ENCODE results near the gene IL17REL. TPM values are rescaled to one million over a fixed set of nuclear protein-coding genes. Genes with fewer than 3 reads are reported as not detected.

IL17REL gene
- total and polyA plus RNA-seq, 2 of the 13 experiments (the other 11 are each of a cell fraction or from before 2014, with no cell fraction given): not detected

DNA sequence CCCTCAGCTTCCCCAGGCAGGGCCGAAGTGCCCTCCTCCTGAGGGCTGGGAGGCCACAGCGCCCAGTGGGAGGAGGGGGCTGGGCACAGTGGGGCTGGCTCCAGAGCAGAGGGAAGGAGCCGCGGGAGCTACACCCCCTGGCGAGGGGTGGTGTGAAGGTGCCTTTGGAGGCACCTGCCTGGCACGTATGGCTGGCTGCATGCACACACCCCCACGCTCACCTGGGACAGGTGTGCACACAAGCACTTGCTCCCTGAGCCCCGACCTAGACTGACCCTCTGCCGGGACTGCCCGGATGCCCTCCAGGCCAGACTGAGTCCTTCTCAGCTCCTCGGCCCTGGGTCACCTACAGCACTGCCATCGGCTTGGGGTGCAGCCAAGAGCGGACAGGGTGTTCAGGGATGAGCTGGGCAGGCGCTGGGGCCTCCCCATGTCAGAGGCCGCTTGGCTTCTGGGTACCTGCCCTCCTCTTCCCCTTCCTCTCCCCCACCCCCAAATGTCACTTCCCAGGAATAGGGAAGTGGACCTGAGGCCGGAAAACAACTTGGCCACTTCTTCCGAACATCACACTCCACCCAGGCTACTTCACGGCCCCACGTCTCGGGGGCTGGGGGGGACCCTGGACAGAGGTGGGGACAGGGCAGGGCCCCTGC lies 59.4 kb downstream of the IL17REL start (continued):
- TF ChIP-seq ELF1 (CRISPR knock-in tag; IDR thresholded peaks at IDR 0.05) (no peak; the same call in 1 of the 2 replicates), HNRNPL (IDR thresholded peaks at IDR 0.05; ENCODE audit: low read depth, low read length) (peak; percentile 76), KLF11 (CRISPR knock-in tag; IDR thresholded peaks at IDR 0.05) (no peak), HNRNPK (IDR thresholded peaks at IDR 0.05; ENCODE audit: low read depth, low read length, poor library complexity, severe bottlenecking) (no peak), KDM5A (IDR thresholded peaks at IDR 0.05; ENCODE audit: borderline replicate concordance, low read length) (no peak), ZFY (CRISPR knock-in tag; IDR thresholded peaks at IDR 0.05) (no peak), FOXK2 (IDR thresholded peaks at IDR 0.05) (no peak), TARDBP (CRISPR knock-in tag; IDR thresholded peaks at IDR 0.05) (peak; percentile 29; the same call in 1 of the 2 replicates), SNRNP70 (IDR thresholded peaks at IDR 0.05; ENCODE audit: low read depth, low read length) (no peak), ZNF563 (CRISPR knock-in tag; IDR thresholded peaks at IDR 0.05) (peak; percentile 39; the same call in 1 of the 2 replicates), ZBTB44 (CRISPR knock-in tag; IDR thresholded peaks at IDR 0.05) (no peak), NFE2 (CRISPR knock-in tag; IDR thresholded peaks at IDR 0.05) (no peak), MIER2 (CRISPR knock-in tag; IDR thresholded peaks at IDR 0.05) (no peak), ZNF263 (CRISPR knock-in tag; IDR thresholded peaks at IDR 0.05) (no peak), BCL6 (CRISPR knock-in tag; IDR thresholded peaks at IDR 0.05) (no peak), RORA (CRISPR knock-in tag; IDR thresholded peaks at IDR 0.05) (no peak), DDIT3 (CRISPR knock-in tag; IDR thresholded peaks at IDR 0.05) (no peak), ZNF616 (CRISPR knock-in tag; IDR thresholded peaks at IDR 0.05; ENCODE audit: low read depth) (0 out of 2 replicates have a peak, but pooled peaks have one; percentile 7), SIX1 (CRISPR knock-in tag; IDR thresholded peaks at IDR 0.05; ENCODE audit: borderline replicate concordance) (no peak), ZNF761 (CRISPR knock-in tag; conservative IDR thresholded peaks at IDR 0.05) (no peak), ZNF333 (CRISPR knock-in tag; IDR thresholded peaks at IDR 0.05; ENCODE audit: borderline replicate concordance) (no peak), ZNF816 (CRISPR knock-in tag; IDR thresholded peaks at IDR 0.05; ENCODE audit: borderline replicate concordance) (no peak), POGZ (CRISPR knock-in tag; IDR thresholded peaks at IDR 0.05) (0 out of 2 replicates have a peak, but pooled peaks have one; percentile 1), NFYC (CRISPR knock-in tag; IDR thresholded peaks at IDR 0.05) (no peak), PHF8 (CRISPR knock-in tag; IDR thresholded peaks at IDR 0.05) (no peak)
- TF ChIP-seq, protein P1, sequence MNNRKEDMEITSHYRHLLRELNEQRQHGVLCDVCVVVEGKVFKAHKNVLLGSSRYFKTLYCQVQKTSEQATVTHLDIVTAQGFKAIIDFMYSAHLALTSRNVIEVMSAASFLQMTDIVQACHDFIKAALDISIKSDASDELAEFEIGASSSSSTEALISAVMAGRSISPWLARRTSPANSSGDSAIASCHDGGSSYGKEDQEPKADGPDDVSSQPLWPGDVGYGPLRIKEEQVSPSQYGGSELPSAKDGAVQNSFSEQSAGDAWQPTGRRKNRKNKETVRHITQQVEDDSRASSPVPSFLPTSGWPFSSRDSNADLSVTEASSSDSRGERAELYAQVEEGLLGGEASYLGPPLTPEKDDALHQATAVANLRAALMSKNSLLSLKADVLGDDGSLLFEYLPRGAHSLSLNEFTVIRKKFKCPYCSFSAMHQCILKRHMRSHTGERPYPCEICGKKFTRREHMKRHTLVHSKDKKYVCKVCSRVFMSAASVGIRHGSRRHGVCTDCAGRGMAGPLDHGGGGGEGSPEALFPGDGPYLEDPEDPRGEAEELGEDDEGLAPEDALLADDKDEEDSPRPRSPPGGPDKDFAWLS (CRISPR knock-in tag; IDR thresholded peaks at IDR 0.05; ENCODE audit: borderline replicate concordance): no peak
- TF ChIP-seq, protein P2, sequence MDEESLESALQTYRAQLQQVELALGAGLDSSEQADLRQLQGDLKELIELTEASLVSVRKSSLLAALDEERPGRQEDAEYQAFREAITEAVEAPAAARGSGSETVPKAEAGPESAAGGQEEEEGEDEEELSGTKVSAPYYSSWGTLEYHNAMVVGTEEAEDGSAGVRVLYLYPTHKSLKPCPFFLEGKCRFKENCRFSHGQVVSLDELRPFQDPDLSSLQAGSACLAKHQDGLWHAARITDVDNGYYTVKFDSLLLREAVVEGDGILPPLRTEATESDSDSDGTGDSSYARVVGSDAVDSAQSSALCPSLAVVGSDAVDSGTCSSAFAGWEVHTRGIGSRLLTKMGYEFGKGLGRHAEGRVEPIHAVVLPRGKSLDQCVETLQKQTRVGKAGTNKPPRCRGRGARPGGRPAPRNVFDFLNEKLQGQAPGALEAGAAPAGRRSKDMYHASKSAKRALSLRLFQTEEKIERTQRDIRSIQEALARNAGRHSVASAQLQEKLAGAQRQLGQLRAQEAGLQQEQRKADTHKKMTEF (CRISPR knock-in tag; IDR thresholded peaks at IDR 0.05): no peak

All from HepG2 (cell line).